GM18507 (cell line): ENCODE results near the gene PTCD1.
"Not testable (repeated sequence)": the region's sequence is repeated elsewhere in the genome, so short reads cannot be mapped to it uniquely, and the experiment has no call there.

Source experiments
- DNase-seq: peaks from one replicate; pipeline ENCODE4 v3.0.0; 2011; ENCODE audit warnings: low read depth; ENCODE audit not compliant: insufficient read length; ENCODE audit errors: extremely low spot score
- FAIRE-seq: peaks from 2 replicates; lab custom pipeline; 2011; peaks lifted over from hg19 to GRCh38; lab: Jason Lieb, UNC

PTCD1 gene

DNA sequence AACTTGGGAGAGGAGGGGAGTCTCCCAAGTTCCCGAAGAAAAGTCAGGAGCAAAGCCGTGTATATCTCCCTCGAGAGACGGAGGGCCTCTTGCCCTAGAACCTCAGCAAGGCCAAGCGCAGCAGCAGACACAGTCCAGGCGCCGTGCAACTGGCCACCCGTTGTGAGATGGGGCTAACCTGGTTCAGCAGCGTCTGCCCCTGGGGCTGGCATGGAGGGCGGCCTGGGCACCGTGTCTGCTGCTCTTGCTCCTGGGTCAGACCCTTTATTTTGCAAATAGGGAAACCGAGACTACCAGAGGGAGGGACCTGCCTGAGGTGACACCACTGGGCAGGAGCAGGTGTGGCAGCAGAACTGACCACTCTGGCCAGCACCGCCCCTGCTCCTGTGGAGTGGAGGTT, 13.9 kb upstream of the PTCD1 start:
- no peak for FAIRE-seq
- DNase-seq: no peak

DNA sequence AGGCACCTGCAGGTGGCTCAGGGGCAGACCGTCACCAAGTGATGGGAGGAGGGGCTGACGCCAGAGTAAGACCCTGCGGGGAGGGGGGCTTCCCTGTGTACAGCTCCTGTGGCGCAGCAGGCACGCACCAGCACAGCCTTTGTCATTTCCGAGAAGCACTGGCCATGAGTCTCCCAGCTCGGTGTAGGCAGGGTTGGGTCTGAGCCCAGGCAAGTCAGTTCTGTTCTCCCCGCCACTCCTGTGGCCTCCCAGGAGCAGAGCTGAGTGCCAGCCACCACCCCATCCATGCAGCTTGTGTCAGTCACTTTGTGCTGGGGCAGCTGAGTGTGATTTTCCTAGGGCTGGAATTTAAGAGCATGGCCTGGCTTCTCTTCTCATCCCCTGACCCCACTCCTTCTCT, 13.3 kb upstream of the PTCD1 start:
- FAIRE-seq (no peak), DNase-seq (no peak)

DNA sequence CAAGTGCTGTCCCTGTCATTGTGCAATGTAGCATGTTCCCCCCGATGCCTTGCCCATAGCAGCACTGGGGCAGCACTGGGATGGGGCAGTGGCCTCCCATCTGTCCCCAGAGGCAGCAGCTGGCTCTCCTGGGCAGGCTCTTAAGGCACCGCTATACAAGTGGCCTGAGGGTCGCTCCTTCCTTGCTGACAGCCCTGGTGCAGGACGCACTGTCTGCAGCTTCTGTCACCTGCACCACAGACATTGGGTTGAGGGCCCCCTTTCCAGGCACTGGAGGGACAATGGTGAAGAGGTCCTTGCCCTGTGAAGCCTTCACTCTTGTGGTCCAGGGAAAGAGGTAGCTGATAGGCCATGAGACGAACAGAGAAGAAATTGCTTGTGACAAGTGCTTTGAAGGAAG, 10.7 kb upstream of the PTCD1 start:
- DNase-seq (no peak), FAIRE-seq (no peak)

DNA sequence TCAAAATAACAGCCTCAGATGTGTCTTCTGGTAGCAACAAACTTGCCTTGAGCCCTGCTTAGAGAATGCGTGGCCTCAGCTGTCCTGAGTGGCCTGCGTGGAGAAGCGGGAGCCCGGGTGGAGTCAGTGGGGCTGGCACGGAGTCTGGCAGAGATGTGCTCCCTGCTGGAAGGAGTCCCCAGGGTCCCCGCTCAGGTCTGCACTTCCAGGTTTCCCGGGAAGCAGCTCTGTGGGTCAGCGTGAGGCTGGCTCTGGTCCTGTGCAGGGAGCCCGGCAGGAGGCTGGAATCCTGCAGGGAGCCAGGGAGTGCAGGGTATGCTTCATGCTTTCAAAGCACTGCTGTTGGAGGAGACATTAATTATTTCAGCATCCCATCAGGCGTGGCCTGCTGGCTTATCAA, 10.3 kb upstream of the PTCD1 start:
- FAIRE-seq: no peak

DNA sequence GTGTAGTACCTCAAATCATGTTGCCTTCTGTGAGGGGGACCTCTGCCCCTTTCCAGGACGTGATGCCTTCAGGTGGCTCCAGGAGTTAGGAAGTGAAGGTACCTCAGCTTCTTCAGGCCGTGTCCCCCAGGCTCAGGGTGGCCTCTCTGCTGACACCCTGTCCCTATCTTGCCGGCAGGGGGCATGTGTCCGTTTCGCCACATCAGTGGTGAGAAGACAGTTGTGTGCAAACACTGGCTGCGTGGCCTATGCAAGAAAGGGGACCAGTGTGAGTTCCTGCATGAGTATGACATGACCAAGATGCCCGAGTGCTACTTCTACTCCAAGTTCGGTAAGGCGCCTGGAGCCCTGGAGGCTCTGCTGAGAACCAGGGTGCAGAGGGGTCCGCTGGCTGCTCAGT, 9.3 kb upstream of the PTCD1 start:
- FAIRE-seq: no peak

More for the DNA sequence above, 10.3 kb upstream of the PTCD1 start:
- no peak for DNase-seq

DNA sequence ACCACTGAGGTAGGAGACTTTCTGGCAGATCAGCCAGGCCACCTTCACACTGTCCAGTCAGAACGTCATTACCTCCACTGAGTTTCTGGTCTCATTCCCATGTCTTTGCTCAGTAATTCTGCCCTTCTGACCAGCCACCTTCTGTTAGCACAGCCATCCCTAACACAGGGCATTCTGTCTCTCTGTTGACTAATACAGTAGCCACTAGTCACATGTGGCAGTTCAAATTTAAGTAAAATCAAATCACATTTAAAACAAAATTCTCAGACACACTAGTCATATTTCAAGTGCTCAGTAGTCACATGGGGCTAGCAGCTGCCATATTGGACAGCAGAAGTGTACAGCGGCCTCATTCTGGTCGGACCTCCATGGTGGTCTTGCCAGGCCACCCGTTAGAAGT, 7.5 kb upstream of the PTCD1 start:
- FAIRE-seq (no peak), DNase-seq (no peak)

More for the DNA sequence above, 9.3 kb upstream of the PTCD1 start:
- no peak for DNase-seq

DNA sequence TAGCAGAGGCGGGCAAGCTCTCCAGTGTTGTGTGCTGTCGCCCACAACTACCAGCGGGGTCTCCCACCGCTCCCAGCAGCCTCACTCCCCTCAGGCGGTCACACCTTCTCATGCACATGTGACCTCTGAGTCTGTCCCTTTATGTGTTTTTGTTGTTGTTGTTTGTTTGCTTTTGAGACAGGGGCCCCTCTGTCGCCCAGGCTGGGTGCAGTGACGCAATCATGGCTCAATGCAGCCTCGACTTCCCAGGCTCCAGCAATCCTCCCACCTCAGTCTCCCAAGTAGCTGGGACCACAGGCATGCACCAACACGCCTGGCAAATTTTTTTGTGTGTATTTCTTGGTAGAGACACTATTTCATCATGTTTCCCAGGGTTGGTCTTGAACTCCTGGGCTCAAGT, 1.6 kb upstream of the PTCD1 start:
- no peak for DNase-seq
- FAIRE-seq: no peak

DNA sequence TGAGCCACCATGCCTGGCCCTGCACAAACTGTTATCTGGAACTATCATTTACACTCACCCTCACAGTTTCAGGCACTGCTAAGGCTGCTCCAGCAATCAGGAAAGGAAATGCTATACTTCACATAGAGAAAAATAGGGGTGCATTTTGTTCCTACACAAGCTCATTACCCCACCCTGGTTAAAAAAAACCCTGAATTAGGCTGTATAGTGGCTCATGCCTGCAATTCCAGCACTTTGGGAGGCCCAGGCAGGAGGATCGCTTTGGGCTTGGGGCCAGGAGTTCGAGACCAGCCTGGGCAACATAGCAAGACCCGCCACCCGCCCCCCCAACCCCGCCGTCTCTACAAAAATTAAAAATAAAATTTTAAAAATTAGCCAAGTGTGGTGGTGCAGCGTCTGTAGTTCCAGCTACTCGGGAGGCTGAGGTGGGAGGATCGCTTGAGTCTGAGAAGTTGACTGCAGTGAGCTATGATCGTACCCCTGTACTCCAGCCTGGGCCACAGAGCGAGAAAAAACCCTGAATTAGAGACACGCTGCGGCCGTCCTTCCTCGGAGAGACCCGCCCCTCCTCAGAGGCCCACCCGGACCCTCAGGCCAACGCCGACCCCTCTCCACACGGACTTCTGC, 539 bp downstream of the PTCD1 start:
- DNase-seq (no peak), FAIRE-seq (no peak)

DNA sequence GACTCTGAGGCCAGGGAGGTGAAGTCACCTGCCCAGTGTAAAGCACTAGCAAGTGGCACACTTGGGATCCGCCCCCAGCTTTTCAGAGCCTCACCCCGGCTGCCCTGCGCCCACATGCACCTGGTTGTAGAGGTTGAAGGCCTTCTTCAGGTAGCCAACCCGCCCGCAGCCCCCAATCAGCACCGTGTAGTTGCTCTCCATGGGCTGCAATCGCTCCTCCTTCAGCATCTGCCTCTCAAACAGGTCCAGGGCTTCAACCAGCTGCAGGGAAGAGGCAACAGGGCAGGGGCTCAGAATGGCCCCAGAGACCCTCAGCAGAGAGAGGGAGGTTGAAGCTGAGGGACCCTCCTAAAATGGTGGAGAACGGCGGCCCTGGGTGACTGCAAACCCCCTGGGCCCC, 5.4 kb downstream of the PTCD1 start:
- no peak for FAIRE-seq
- DNase-seq: no peak

DNA sequence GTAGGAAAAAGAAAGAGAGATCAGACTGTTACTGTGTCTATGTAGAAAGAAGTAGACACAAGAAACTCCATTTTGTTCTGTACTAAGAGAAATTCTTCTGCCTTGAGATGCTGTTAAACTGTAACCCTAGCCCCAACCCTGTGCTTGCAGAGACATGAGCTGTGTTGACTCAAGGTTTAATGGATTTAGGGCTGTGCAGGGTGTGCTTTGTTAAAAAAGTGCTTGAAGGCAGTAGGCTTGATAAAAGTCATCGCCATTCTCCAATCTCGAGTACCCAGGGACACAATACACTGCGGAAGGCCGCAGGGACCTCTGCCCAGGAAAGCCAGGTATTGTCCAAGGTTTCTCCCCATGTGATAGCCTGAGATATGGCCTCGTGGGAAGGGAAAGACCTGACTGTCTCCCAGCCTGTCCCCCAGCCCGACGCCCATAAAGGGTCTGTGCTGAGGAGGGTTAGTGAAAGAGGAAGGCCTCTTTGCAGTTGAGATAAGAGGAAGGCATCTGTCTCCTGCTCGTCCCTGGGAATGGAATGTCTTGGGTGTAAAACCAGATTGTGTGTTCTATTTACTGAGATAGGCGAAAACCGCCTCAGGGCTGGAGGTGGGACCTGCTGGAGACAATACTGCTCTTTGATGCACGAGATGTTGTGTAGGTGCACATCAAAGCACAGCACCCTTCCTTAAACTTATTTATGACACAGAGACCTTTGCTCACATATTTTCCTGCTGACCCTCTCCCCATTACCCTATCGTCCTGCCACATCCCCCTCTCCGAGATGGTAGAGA, 6.7 kb downstream of the PTCD1 start:
- not testable (repeated sequence) for DNase-seq, FAIRE-seq

DNA sequence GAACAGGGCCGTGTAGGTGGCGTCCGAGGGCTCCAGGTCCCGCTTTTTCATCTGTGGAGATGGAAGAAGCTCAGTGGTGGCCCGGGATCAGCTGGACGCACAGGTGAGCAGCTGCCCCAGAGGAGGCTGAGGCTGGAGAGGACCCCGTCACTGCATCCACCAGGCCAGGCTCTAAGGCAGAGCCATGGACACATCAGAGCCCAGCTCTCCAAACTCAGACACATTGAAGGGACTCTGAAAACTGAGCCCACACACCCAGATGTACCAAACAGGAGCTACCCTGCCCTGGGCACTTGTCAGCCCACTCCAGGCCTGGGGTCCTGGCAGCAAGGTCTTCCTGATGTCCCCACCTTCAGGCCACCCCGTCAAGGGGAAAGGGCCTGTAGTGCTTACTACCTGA, 8.8 kb downstream of the PTCD1 start:
- DNase-seq: no peak
- no peak for FAIRE-seq

DNA sequence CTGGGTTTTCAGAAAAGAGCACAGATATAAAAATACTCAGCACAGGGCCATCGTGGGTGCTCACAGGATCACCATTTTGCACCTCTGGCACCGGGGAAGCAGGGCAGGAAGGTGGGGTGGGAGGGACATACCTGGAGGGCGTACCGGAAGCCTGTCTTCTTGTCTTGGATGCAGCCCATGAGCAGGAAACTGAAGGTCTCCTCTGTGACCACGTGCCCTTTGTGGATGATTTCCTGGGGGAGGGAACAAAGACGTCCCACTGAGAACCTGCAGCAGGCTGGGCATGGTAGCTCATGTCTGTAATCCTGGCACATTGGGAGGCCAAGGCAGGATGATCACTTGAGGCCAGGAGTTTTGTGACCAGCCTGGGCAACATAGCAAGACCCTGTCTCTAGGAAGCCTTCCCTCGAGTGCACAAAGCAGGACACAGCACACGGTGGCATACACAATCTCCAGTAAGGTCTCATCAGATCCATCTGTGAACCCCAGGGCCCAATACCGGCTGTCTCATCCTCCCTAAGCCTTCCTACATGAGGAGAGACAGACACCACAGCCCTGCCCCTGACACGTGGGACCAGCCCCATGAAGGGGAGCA, 9.5 kb downstream of the PTCD1 start:
- no peak for DNase-seq
- no peak for FAIRE-seq

DNA sequence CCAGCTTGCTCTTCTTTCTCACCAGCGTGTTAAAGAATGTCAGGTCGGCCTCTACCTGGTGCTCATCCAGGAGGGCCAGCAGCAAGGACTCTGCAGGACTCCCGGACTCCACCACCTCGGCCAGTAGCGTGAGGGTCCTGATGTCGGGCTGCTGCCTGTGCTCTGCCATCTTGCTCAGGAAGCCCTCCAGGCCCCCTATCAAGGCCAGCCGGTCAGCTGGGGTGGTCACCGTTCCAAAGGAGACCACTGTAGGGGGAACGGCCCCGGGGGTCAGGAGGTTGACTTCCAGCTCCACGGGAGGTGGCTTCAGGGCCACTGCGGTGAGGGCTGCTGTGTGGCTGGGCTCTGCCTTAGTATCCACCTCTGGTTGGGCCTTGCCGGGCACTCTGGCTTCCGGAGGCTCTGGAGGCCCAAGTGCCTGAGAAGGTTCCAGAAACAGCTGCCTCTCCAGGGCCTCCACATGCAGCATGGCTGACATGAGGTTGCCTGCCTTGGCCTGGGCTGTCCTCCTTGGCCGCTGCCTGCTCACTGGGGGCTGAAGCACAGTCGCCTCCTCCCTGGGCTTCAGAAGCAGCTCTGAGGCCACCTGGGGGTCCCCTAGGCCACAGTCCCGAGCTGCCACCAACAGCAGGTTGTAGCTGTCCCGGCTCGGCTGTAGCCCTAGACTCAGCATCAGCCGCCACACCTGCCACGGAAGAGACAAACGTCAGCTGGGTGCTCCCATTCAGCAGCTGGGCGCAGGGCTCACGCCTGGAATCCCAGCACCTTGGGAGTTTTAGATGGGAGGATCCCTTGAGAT, 13.5 kb downstream of the PTCD1 start:
- DNase-seq: no peak
- FAIRE-seq: no peak

DNA sequence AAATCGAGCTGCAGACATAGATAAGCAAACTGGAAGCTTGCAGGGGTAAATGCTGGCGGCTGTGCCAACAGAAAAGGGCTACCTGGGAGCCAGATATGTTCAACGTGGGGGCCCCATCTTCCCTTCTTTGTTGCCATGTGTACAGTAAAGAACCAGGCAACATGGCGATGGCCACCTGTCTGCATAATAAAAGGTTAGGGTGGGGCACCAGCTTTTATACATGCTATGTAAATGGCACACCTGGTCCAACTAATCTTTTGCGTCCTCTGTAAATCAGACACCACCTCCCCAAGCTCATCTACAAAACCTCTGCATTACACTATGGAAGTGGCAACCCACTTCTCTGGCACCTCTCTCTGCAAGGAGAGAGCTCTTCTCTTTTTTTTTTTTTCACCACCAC, 16.0 kb downstream of the PTCD1 start:
- no peak for DNase-seq
- FAIRE-seq: no peak

DNA sequence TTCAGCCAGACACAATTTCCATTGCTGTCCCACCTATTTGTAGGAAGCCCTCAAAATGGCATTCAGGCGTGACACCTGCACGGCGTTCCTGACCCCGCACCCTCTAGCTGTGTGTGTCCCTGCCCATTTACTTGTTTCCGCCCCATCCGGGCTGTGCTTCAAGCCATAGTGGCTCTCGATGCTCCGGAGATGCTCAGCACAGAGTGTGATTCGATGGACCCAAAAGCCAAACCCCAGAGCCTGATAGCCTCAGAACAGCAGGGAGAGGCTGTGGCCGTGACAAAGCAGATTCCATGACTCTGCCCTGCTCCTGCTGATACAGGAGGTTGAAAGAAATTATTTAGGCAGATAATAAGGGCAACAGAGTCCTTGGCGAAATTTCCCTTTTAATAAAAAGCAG, 16.4 kb downstream of the PTCD1 start:
- no peak for DNase-seq
- no peak for FAIRE-seq

DNA sequence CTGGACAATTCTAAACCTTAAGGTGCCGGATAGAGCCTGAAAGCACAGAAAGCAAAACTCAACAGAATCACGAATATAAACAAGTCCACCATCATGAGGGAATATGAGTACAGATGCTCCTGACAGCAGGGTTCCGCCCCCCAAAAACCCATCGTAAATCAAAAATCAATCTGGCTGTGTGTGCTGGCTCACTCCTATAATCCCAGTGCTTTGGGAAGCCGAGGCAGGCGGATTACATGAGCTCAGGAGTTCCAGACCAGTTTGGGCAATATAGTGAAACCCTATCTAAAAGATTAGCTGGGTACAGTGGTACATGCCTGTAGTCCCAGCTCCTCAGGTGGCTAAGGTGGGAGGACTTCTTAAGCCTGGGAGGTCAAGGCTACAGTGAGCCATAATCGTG, 17.6 kb downstream of the PTCD1 start:
- DNase-seq: no peak

DNA sequence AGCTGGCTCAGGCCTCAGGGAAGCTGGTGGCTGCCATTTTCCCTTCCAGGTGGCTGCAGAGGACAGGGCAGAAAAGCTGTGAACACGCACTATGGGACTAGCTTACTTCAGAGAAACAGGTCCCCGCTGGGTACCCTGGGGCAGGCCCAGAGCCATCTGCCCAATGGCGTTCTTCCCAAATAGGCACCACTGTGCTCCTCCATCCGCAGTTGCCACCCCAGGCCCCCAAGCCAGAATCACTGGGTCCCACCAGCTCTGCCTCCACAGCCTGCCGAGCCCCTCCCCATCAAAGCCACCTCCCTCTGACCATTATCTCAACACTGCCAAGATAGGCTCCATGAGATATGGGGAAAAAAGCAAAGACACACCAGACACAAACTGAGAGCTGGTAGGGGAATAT, 18.4 kb downstream of the PTCD1 start:
- FAIRE-seq (no peak), DNase-seq (no peak)

More for the DNA sequence above, 17.6 kb downstream of the PTCD1 start:
- no peak for FAIRE-seq

DNA sequence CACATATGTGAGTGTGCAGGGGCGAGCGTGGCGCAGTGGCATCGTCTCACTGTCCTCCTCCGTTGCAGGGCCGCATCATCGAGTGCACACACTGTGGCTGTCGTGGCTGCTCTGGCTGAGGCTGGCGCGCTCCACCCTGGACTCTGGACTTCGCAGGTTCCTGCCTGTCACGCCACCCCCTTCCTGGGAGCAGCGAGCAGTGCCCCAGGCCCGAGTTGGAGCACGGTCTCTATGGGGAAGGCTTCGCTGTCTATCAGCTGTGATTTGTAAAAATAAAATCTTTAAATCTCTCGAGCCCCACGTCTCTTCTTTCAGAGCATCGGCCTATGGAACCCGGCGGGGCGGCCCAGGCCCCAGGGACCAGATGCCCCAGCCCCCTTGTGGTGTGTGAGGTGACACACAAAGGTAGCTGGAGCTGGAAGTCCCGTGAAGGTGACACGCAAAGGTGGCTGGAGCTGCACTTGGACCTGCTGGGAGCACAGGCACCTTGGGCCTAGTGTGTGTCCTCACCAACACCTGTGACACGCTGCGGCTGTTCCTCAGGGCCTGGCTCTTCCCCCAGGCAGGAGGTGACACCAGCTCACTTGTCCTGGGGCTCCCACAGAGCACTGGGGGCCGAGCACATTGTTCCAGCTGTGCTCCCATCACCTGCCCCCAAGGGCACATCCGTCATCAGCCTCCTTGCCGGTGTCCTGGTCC, 19.1 kb downstream of the PTCD1 start:
- FAIRE-seq: no peak
- no peak for DNase-seq

DNA sequence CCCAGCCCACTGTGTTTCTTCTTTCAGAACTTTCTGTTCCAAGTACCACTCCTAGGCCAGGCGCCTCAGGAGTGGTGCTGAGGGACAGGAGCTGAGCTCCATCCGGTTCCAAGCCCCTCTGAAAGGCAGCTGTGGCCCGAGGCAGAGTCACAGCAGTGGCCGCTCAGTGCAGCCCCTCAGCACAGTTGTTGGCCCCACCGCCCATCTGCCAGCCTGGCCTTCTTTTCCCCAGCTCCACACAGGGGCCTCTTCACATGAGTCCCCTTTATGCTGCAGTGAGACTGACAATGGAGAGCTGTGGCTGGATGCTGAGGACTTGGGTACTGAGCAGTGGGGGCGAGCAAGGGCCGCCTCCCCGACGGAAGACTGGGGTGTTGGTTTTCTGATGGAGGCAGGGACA, 20.3 kb downstream of the PTCD1 start:
- DNase-seq: no peak
- FAIRE-seq: no peak
